ENCODE data around the gene DEGS2. TPM values are rescaled to one million over a fixed set of nuclear protein-coding genes. Genes with fewer than 3 reads are reported as not detected.
"Not testable (repeated sequence)": the region's sequence is repeated elsewhere in the genome, so short reads cannot be mapped to it uniquely, and the experiment has no call there.

DEGS2 gene
- total and polyA plus RNA-seq, 2 experiments from 2014 or later = 1.3 to 2.7 TPM

- Histone ChIP-seq H3K9me3 (ENCODE audit: low read depth) (no peaks in the 10 kb centered on the region), H3K36me3 (no peaks in the 10 kb centered on the region), H3K4me3 (no peak overlapping the region), H3K4me1 (ENCODE audit: low read depth) (no peaks in the 10 kb centered on the region), H3K27ac (no peak overlapping the region), H3K27me3 (peaks cover 97% of the 10 kb centered on the region)
- TF ChIP-seq CTCF (IDR thresholded peaks at IDR 0.05; ENCODE audit: low read depth, low read length) = no peak
- DNase-seq (ENCODE audit: low read depth in 1 of 2, low spot score in 1 of 2) = no peak
Measured at GRCh38 chr14:100160534-100160916, 1.1 kb upstream of the DEGS2 start.

- Histone ChIP-seq H3K36me3 (no peaks in the 10 kb centered on the region), H3K27ac (no peak overlapping the region), H3K9me3 (ENCODE audit: low read depth) (no peaks in the 10 kb centered on the region), H3K4me1 (ENCODE audit: low read depth) (no peaks in the 10 kb centered on the region), H3K4me3 (peak overlapping the region; percentile 15), H3K27me3 (peaks cover 92% of the 10 kb centered on the region)
- TF ChIP-seq CTCF (IDR thresholded peaks at IDR 0.05; ENCODE audit: low read depth, low read length) = no peak
- DNase-seq (ENCODE audit: low read depth in 1 of 2, low spot score in 1 of 2) = no peak
Measured at GRCh38 chr14:100159865-100160533, 554 bp upstream of the DEGS2 start.

- Histone ChIP-seq H3K9me3 (ENCODE audit: low read depth) (no peaks in the 10 kb centered on the region), H3K4me1 (ENCODE audit: low read depth) (no peaks in the 10 kb centered on the region), H3K36me3 (no peaks in the 10 kb centered on the region), H3K4me3 (no peak overlapping the region), H3K27ac (no peak overlapping the region), H3K27me3 (peaks cover 78% of the 10 kb centered on the region)
- TF ChIP-seq CTCF (IDR thresholded peaks at IDR 0.05; ENCODE audit: low read depth, low read length) = no peak
- no peak for DNase-seq (ENCODE audit: low read depth in 1 of 2, low spot score in 1 of 2)
Measured at GRCh38 chr14:100158566-100159093, 815 bp downstream of the DEGS2 start.

GRCh38 chr14:100157548-100158232, 1.8 kb downstream of the DEGS2 start:
- DNase-seq (ENCODE audit: low read depth in 1 of 2, low spot score in 1 of 2); H3K4me3 ChIP-seq; H3K27ac ChIP-seq; H3K36me3 ChIP-seq; H3K4me1 ChIP-seq (ENCODE audit: low read depth); H3K9me3 ChIP-seq (ENCODE audit: low read depth): not testable (repeated sequence)
- H3K27me3 ChIP-seq = peaks cover 69% of the 10 kb centered on the region

GRCh38 chr14:100156776-100157175, 2.7 kb downstream of the DEGS2 start:
- Histone ChIP-seq H3K27me3 (peaks cover 60% of the 10 kb centered on the region), H3K27ac (no peak overlapping the region), H3K4me1 (ENCODE audit: low read depth) (no peaks in the 10 kb centered on the region), H3K4me3 (no peak overlapping the region), H3K36me3 (no peaks in the 10 kb centered on the region), H3K9me3 (ENCODE audit: low read depth) (no peaks in the 10 kb centered on the region)
- DNase-seq (ENCODE audit: low read depth in 1 of 2, low spot score in 1 of 2) = no peak
- TF ChIP-seq CTCF (IDR thresholded peaks at IDR 0.05; ENCODE audit: low read depth, low read length) = no peak

Measured in cardiac muscle cell (in vitro differentiated cells and primary cell).